Stimulated activated CD4-positive, alpha-beta T cell treated with anti-CD3 and anti-CD28 coated beads, TNF-alpha, amount 100 ng/mL, for 48 hours (primary cell): Measurements from ENCODE around the gene DNAL4.

Experiments
- DNase-seq, 3 donors: peaks; one replicate each; pipeline ENCODE4 v3.0.0-alpha.2; 2020; ENCODE audit warnings: low read depth in 3 of 3

The DNAL4 gene

GRCh38 chr22:38793721-38794466 lies at the start of gene DNAL4:
TSS of gene DNAL4 (minus strand) at chr22:38794143. CDS start at chr22:38782731, 11,412 bp downstream.
- peak; percentile 79 to 88 (median 88) for DNase-seq

- peak; percentile 14 to 42 (median 27) for DNase-seq
Measured at GRCh38 chr22:38843201-38843656, 49.3 kb upstream of the DNAL4 start.

GRCh38 chr22:38842512-38843200 lies 48.7 kb upstream of the DNAL4 start:
- no peak for DNase-seq

GRCh38 chr22:38841635-38842034 lies 47.7 kb upstream of the DNAL4 start:
- no peak for DNase-seq

- no peak for DNase-seq
Measured at GRCh38 chr22:38841211-38841610, 47.3 kb upstream of the DNAL4 start.

- no peak for DNase-seq
Measured at GRCh38 chr22:38840129-38840528, 46.2 kb upstream of the DNAL4 start.

- DNase-seq, result no peak
Measured at GRCh38 chr22:38839686-38840085, 45.7 kb upstream of the DNAL4 start.

GRCh38 chr22:38837414-38837928 lies 43.5 kb upstream of the DNAL4 start:
- no peak for DNase-seq

GRCh38 chr22:38835888-38836301 lies 42.0 kb upstream of the DNAL4 start:
- DNase-seq, result no peak

GRCh38 chr22:38834991-38835390 lies 41.0 kb upstream of the DNAL4 start:
- no peak for DNase-seq

GRCh38 chr22:38834215-38834953 lies 40.4 kb upstream of the DNAL4 start:
- DNase-seq, result no peak

- no peak for DNase-seq
Measured at GRCh38 chr22:38833061-38833460, 39.1 kb upstream of the DNAL4 start.

GRCh38 chr22:38832005-38832978 lies 38.3 kb upstream of the DNAL4 start:
- no peak for DNase-seq

GRCh38 chr22:38831166-38831945 lies 37.4 kb upstream of the DNAL4 start:
- DNase-seq, result no peak

GRCh38 chr22:38830845-38831108 lies 36.8 kb upstream of the DNAL4 start:
- DNase-seq, result no peak

GRCh38 chr22:38830026-38830844 lies 36.3 kb upstream of the DNAL4 start:
- DNase-seq, result no peak

- DNase-seq, result no peak
Measured at GRCh38 chr22:38829485-38829884, 35.5 kb upstream of the DNAL4 start.

- no peak for DNase-seq
Measured at GRCh38 chr22:38828616-38829205, 34.8 kb upstream of the DNAL4 start.

GRCh38 chr22:38828191-38828590 lies 34.2 kb upstream of the DNAL4 start:
- no peak for DNase-seq
